Neural cell (in vitro differentiated cells): ENCODE results near the gene UBAP2L.

Experiments
- EZH2 ChIP-seq: fragments of 200-600, 300-800 bp; shearing (Covaris generic), sonication (generic); IDR thresholded peaks from 2 replicates; pipeline ENCODE4 v1.6.1; 2014; ENCODE audit warnings: antibody characterized with exemption, low read length, borderline replicate concordance, mild to moderate bottlenecking; ENCODE audit not compliant: insufficient read depth, poor library complexity, severe bottlenecking
- POLR2AphosphoS5 ChIP-seq: IDR thresholded peaks from 2 replicates; pipeline ENCODE4 v1.6.1; 2012
- SMC3 ChIP-seq: fragments of 450-650 bp; conservative IDR thresholded peaks from 2 replicates; pipeline ENCODE4 v1.6.1; 2014; ENCODE audit warnings: antibody characterized with exemption, mild to moderate bottlenecking, moderate library complexity; ENCODE audit not compliant: poor library complexity
- TF ChIP-seq, protein P1 (sequence below): fragments of 450-650 bp; IDR thresholded peaks from 2 replicates; pipeline ENCODE4 v1.5.1; 2014; ENCODE audit warnings: antibody characterized with exemption, mild to moderate bottlenecking, moderate library complexity; ENCODE audit not compliant: poor library complexity, severe bottlenecking
- TF ChIP-seq, protein P2 (sequence below): IDR thresholded peaks from 2 replicates; pipeline ENCODE4 v1.6.1; 2012; ENCODE audit warnings: borderline replicate concordance

DNA sequence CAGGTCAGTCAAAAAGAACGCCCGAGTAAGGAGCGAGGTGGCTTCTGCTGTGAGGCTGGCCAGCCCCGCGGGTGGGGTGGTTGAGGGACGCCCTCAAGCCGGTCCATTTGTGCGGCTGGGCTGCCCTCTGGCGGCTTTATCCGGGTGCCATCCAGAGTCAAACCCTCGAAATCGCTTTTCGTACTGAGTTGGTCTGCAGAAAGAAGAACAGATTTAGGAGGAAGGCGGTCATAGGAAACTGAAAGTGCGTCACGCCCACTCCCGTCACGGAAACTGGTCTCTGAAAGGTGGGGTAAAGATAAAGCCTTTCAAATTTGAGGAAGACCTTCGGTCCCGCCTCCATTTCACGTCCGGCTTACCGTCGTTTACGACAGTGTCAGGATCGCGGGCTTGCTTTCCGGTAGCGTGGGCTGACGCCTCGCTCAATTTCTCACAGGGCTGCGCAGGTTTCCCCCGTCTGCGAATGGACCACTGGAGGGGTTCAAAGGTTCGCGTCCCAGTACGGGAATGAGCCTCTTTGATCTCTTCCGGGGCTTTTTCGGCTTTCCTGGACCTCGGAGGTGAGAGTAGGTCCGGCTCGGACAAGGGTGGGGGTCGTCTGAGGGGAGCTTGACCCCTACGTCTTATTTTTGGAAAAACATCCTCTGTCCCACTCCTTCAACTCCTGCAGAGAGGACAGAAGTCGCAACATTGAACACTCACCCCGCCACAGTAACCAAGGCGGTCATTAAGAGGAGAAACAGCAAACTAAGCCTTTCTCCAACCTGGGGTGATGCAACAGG, 51.7 kb downstream of the UBAP2L start, which contains the start of gene HAX1:
- TF ChIP-seq, protein P1, sequence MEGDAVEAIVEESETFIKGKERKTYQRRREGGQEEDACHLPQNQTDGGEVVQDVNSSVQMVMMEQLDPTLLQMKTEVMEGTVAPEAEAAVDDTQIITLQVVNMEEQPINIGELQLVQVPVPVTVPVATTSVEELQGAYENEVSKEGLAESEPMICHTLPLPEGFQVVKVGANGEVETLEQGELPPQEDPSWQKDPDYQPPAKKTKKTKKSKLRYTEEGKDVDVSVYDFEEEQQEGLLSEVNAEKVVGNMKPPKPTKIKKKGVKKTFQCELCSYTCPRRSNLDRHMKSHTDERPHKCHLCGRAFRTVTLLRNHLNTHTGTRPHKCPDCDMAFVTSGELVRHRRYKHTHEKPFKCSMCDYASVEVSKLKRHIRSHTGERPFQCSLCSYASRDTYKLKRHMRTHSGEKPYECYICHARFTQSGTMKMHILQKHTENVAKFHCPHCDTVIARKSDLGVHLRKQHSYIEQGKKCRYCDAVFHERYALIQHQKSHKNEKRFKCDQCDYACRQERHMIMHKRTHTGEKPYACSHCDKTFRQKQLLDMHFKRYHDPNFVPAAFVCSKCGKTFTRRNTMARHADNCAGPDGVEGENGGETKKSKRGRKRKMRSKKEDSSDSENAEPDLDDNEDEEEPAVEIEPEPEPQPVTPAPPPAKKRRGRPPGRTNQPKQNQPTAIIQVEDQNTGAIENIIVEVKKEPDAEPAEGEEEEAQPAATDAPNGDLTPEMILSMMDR: peak; percentile 98
- TF ChIP-seq EZH2 (no peak), POLR2AphosphoS5 (peak; percentile 60), SMC3 (peak; percentile 79)
- TF ChIP-seq, protein P2, sequence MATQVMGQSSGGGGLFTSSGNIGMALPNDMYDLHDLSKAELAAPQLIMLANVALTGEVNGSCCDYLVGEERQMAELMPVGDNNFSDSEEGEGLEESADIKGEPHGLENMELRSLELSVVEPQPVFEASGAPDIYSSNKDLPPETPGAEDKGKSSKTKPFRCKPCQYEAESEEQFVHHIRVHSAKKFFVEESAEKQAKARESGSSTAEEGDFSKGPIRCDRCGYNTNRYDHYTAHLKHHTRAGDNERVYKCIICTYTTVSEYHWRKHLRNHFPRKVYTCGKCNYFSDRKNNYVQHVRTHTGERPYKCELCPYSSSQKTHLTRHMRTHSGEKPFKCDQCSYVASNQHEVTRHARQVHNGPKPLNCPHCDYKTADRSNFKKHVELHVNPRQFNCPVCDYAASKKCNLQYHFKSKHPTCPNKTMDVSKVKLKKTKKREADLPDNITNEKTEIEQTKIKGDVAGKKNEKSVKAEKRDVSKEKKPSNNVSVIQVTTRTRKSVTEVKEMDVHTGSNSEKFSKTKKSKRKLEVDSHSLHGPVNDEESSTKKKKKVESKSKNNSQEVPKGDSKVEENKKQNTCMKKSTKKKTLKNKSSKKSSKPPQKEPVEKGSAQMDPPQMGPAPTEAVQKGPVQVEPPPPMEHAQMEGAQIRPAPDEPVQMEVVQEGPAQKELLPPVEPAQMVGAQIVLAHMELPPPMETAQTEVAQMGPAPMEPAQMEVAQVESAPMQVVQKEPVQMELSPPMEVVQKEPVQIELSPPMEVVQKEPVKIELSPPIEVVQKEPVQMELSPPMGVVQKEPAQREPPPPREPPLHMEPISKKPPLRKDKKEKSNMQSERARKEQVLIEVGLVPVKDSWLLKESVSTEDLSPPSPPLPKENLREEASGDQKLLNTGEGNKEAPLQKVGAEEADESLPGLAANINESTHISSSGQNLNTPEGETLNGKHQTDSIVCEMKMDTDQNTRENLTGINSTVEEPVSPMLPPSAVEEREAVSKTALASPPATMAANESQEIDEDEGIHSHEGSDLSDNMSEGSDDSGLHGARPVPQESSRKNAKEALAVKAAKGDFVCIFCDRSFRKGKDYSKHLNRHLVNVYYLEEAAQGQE: peak; percentile 77
